D721Med (cell line): ENCODE data around the gene ST3GAL4.

Experiments used
- DNase-seq: peaks from one replicate; pipeline ENCODE4 v3.0.0; 2011; ENCODE audit warnings: low spot score; ENCODE audit not compliant: insufficient read length
- FAIRE-seq: peaks from 2 replicates; lab custom pipeline; 2011; peaks lifted over from hg19 to GRCh38; lab: Jason Lieb, UNC
- TF ChIP-seq, protein P1 (sequence below): IDR thresholded peaks from 2 replicates; pipeline ENCODE4 v1.5.1; 2012; ENCODE audit warnings: mild to moderate bottlenecking, control low read depth; ENCODE audit not compliant: insufficient read depth; ENCODE audit errors: missing control alignments

Gene ST3GAL4

DNA sequence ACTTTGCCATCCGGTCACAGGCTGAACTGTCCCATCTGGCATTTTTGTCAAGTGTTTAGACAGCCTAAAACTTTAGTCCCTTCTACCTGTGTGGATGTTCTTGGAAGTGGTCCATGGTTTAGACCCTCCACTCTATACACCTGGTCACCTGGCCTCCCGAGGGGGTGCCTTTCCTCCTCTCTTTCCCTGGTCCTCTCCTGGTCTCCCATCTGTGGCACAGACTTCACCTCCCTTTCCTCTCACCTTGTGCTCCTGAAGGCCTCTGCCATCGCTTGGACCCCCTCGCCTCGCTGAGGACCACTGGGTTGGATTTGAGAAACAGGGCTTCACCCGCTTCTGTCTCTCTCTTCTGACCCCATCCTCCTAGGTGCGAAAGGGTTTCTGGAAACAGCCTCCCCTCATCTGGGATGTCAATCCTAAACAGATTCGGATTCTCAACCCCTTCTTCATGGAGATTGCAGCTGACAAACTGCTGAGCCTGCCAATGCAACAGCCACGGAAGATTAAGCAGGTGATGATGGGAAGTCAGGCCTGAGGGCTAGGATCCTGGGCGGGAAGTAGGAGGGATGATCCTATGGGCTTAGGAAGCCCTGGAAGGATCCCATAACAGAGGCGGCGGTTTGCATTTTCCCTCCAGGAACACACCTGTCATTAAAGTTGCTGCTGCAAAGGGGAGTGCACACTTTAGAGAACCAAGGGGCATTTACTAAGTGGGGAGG lies 53.6 kb downstream of the ST3GAL4 start:
- FAIRE-seq: no peak
- TF ChIP-seq, protein P1, sequence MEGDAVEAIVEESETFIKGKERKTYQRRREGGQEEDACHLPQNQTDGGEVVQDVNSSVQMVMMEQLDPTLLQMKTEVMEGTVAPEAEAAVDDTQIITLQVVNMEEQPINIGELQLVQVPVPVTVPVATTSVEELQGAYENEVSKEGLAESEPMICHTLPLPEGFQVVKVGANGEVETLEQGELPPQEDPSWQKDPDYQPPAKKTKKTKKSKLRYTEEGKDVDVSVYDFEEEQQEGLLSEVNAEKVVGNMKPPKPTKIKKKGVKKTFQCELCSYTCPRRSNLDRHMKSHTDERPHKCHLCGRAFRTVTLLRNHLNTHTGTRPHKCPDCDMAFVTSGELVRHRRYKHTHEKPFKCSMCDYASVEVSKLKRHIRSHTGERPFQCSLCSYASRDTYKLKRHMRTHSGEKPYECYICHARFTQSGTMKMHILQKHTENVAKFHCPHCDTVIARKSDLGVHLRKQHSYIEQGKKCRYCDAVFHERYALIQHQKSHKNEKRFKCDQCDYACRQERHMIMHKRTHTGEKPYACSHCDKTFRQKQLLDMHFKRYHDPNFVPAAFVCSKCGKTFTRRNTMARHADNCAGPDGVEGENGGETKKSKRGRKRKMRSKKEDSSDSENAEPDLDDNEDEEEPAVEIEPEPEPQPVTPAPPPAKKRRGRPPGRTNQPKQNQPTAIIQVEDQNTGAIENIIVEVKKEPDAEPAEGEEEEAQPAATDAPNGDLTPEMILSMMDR: no peak
- no peak for DNase-seq

- FAIRE-seq: no peak
- no peak for DNase-seq
These were observed 54.1 kb downstream of the ST3GAL4 start for GRCh38 chr11:126409620-126409985.

GRCh38 chr11:126410649-126411048 lies 55.2 kb downstream of the ST3GAL4 start:
- FAIRE-seq (no peak), DNase-seq (no peak)
- TF ChIP-seq, protein P1: no peak

More at GRCh38 chr11:126409620-126409985, 54.1 kb downstream of the ST3GAL4 start:
- TF ChIP-seq, protein P1: no peak

DNA sequence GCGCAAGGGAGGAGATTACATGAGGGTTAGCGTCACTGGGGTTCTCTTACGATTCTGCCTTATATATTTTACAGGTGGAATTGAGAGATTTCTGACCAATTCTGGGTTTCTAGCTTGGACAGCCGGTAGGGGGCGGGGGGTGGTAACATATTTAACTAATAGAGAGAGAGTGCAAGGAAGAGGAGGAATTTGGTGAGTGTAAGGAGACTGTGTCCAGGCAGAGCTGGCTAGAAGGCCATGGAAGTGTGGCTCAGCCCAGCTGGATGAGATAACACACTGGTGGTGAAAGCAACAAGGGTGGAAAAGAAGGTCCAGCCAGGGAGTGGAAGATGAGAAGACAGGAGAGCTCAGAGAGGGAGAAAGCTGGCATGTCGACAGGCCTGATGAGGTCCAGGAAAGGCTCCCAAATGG lies 56.5 kb downstream of the ST3GAL4 start:
- TF ChIP-seq, protein P1: no peak
- no peak for DNase-seq
- no peak for FAIRE-seq

DNA sequence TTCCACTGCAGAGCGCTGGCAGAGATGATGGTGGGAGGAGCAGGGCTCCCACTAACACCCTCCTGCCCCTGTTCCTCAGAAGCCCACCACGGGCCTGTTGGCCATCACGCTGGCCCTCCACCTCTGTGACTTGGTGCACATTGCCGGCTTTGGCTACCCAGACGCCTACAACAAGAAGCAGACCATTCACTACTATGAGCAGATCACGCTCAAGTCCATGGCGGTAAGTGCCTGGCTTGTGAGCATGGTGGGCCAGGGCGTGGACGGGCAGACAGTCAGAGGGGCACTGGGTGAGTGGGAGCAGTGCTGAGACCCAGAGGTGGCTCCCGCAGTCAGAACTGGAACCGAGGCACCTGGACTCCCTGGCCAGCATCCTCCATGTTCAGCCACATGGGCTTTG lies 57.9 kb downstream of the ST3GAL4 start:
- DNase-seq (no peak), FAIRE-seq (no peak)
- TF ChIP-seq, protein P1: no peak

DNA sequence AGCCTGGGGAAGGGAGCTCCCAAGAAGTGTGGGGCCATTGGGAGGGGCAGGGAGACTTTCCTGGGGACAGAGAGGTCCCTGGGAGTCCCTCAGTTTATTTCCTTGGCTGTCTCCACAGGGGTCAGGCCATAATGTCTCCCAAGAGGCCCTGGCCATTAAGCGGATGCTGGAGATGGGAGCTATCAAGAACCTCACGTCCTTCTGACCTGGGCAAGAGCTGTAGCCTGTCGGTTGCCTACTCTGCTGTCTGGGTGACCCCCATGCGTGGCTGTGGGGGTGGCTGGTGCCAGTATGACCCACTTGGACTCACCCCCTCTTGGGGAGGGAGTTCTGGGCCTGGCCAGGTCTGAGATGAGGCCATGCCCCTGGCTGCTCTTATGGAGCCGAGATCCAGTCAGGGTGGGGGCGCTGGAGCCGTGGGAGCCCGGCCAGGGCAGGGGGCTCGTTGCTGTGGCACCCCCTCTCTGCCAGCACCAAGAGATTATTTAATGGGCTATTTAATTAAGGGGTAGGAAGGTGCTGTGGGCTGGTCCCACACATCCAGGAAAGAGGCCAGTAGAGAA lies 58.4 kb downstream of the ST3GAL4 start:
- no peak for DNase-seq
- TF ChIP-seq, protein P1: no peak
- FAIRE-seq: no peak

- TF ChIP-seq, protein P1: no peak
- DNase-seq (no peak), FAIRE-seq (no peak)
These were observed 59.1 kb downstream of the ST3GAL4 start for GRCh38 chr11:126414615-126415014.
